ACC112 (cell line): ENCODE measurements around the gene NEU2.

Experiments used
- H2AFZ ChIP-seq: fragments of 200-600 bp; sonication (generic); one replicate; pipeline ENCODE4 v1.6.0; 2017; ENCODE audit warnings: antibody characterized with exemption, low read length; ENCODE audit not compliant: unreplicated experiment
- H3K27ac ChIP-seq: fragments of 200-600 bp; sonication (generic); 2 replicates; pipeline ENCODE4 v1.5.1; 2014; ENCODE audit warnings: low read depth, mild to moderate bottlenecking, antibody characterized with exemption, low read length, moderate library complexity
- H3K27me3 ChIP-seq: fragments of 200-600 bp; sonication (generic); 2 replicates; pipeline ENCODE4 v1.6.1; 2014; ENCODE audit warnings: mild to moderate bottlenecking, antibody characterized with exemption, low read length, moderate library complexity, mixed read lengths; ENCODE audit not compliant: insufficient read depth
- H3K36me3 ChIP-seq: fragments of 200-600 bp; sonication (generic); 2 replicates; pipeline ENCODE4 v1.6.1; 2016; ENCODE audit warnings: mild to moderate bottlenecking, antibody characterized with exemption, low read length, moderate library complexity, mixed read lengths; ENCODE audit not compliant: insufficient read depth
- H3K4me1 ChIP-seq: fragments of 200-600 bp; sonication (generic); one replicate; pipeline ENCODE4 v1.6.1; 2016; ENCODE audit warnings: low read length, mixed read lengths; ENCODE audit not compliant: insufficient read depth, unreplicated experiment, control insufficient read depth
- H3K4me3 ChIP-seq: fragments of 200-600 bp; sonication (generic); 2 replicates; pipeline ENCODE4 v1.5.1; 2014; ENCODE audit warnings: mild to moderate bottlenecking, low read depth, low read length
- H3K79me2 ChIP-seq: fragments of 200-600 bp; sonication (generic); one replicate; pipeline ENCODE4 v1.6.0; 2016; ENCODE audit warnings: low read length; ENCODE audit not compliant: control insufficient read depth, unreplicated experiment, insufficient read depth

The NEU2 gene

DNA sequence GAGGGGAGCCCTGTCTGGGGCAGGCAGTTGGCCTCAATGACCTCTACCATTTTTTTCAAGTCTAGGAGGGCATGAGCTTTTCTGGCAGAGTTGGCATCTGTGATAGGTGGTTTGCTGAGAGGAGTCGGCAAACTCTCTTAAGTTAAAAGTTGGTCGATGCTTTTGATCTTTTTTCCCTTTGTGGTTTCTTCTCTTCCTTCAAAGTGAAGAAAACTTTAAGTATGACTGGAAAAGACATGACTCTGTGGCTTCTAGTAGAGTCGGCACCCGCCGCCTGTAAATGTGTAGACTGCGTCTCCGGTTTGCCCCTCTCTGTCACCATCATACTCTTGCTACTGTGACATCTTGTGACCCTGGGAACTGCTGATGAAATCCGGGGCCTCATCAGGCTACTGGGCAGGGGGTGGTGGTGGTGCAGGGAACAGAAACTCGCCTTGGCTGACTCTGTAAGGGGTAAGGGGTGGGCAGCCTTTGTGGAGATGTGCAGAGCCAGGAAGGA is 48.8 kb downstream of the NEU2 start:
- Histone ChIP-seq H3K36me3 (no peaks in the 10 kb centered on the region), H3K27me3 (peaks cover 22% of the 10 kb centered on the region), H3K4me3 (no peak overlapping the region), H3K27ac (no peak overlapping the region), H3K4me1 (no peaks in the 10 kb centered on the region), H2AFZ (no peak overlapping the region), H3K79me2 (no peaks in the 10 kb centered on the region)

GRCh38 chr2:233081731-233082221 is 49.3 kb downstream of the NEU2 start:
- no peak overlapping the region for H3K4me3 ChIP-seq
- H3K36me3 ChIP-seq = no peaks in the 10 kb centered on the region
- no peak overlapping the region for H2AFZ ChIP-seq
- no peaks in the 10 kb centered on the region for H3K79me2 ChIP-seq
- peaks cover 19% of the 10 kb centered on the region for H3K27me3 ChIP-seq
- H3K27ac ChIP-seq = no peak overlapping the region
- peaks cover 2% of the 10 kb centered on the region for H3K4me1 ChIP-seq

DNA sequence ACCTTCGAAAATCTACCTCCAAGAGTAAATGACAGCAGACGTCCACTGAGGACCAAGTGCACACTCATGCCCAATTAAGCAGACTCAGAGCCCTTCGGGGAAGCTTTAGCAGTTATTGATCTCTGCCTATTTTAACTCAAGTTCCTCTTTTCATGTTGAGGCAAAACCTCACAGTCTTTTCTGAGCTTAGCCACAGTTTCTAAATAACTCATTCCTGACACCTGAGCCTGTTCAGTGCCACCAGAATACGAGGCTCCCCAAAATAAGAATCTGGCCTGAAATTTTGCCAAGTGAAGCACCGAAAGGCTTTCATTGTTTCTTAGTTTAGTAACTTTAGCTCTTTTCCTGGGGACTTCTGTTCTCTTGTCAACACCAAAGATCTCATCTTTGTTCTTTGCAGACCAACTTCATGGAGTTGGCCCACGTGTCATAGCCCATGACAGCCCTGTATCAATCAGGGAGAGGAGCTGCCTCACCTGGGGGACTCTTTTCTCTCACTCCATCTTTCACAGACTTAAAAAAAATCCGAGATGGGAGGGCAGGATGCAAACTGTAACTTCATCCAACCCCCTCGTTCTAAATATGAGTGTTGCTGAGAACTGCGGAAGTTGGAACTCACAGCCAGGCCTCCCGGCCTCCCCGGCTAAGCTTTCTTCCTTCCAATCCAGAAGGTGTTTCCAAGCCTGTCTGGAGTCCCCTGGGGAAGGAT is 49.9 kb downstream of the NEU2 start:
- H3K36me3 ChIP-seq = no peaks in the 10 kb centered on the region
- peaks cover 17% of the 10 kb centered on the region for H3K27me3 ChIP-seq
- no peak overlapping the region for H2AFZ ChIP-seq
- no peaks in the 10 kb centered on the region for H3K79me2 ChIP-seq
- peaks cover 3% of the 10 kb centered on the region for H3K4me1 ChIP-seq
- no peak overlapping the region for H3K4me3 ChIP-seq
- H3K27ac ChIP-seq = no peak overlapping the region

DNA sequence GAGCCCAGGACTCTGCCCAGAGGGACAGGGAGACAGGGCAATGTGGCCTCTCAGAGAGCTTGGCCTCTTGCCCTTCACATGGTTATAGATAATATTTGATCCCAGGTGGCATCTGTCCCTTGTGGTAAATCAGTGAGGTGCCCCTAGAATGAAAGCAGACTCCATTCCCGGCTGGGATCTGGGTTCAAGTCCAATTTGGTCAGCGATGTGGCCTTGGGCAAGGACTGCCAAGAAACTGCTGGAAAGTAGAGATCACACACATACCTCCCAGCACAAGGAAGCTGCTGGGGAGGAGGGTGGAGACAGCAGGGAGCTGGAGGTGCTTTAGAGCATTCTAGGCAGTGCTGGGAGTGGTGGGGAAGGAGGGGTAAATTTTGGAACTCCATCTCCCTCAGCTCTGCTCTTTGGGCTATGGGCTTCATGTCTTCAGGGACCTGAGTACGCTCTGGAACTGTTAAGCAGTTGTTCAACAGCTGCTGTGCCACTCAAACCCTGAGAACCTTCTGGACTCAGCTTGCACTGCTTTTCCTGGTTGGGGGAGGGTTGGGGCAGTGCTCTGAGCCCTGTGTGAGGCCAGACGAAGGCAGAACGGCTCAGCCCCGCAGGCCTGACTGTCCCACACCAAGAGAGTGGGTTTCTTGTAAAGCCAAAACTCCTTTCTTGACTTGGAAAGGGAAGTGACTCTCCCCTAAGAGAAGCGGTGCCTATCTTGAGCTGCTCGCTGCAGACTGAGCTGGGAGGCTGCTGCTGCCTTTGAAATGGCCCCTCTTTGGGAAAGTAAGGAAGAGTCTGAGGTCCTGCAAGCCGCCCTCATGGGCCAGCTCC is 50.7 kb downstream of the NEU2 start:
- no peak overlapping the region for H3K4me3 ChIP-seq
- H3K4me1 ChIP-seq = peaks cover 3% of the 10 kb centered on the region

GRCh38 chr2:233083782-233084181 is 51.3 kb downstream of the NEU2 start:
- no peaks in the 10 kb centered on the region for H3K79me2 ChIP-seq
- H3K27ac ChIP-seq = no peak overlapping the region

More for the DNA sequence above, 50.7 kb downstream of the NEU2 start:
- Histone ChIP-seq H3K36me3 (no peaks in the 10 kb centered on the region), H2AFZ (no peak overlapping the region), H3K79me2 (no peaks in the 10 kb centered on the region), H3K27me3 (peaks cover 17% of the 10 kb centered on the region), H3K27ac (no peak overlapping the region)

GRCh38 chr2:233084488-233084887 is 52.0 kb downstream of the NEU2 start:
- no peak overlapping the region for H3K27ac ChIP-seq
- H3K4me3 ChIP-seq = no peak overlapping the region
- no peak overlapping the region for H2AFZ ChIP-seq
- peaks cover 3% of the 10 kb centered on the region for H3K4me1 ChIP-seq
- peaks cover 17% of the 10 kb centered on the region for H3K27me3 ChIP-seq
- H3K79me2 ChIP-seq = no peaks in the 10 kb centered on the region
- H3K36me3 ChIP-seq = no peaks in the 10 kb centered on the region

More at GRCh38 chr2:233083782-233084181, 51.3 kb downstream of the NEU2 start:
- Histone ChIP-seq H2AFZ (no peak overlapping the region), H3K4me1 (peaks cover 3% of the 10 kb centered on the region), H3K27me3 (peaks cover 17% of the 10 kb centered on the region), H3K36me3 (no peaks in the 10 kb centered on the region), H3K4me3 (no peak overlapping the region)
